Neural crest cell (in vitro differentiated cells): ENCODE data around the gene GABRB1. TPM values are rescaled to one million over a fixed set of nuclear protein-coding genes. Genes with fewer than 3 reads are reported as not detected.
"Not testable (repeated sequence)": the region's sequence is repeated elsewhere in the genome, so short reads cannot be mapped to it uniquely, and the experiment has no call there.

Source experiments
- DNase-seq: peaks from one replicate; pipeline ENCODE4 v3.0.0; 2021; ENCODE audit warnings: low read depth, mixed read lengths, low spot score
- H3K27ac Mint-ChIP-seq: one replicate; pipeline ENCODE4 v1.8.0; 2021; ENCODE audit warnings: mild to moderate bottlenecking, mixed read lengths; ENCODE audit not compliant: unreplicated experiment
- H3K27me3 Mint-ChIP-seq: 2 replicates; pipeline ENCODE4 v1.8.0; 2021; ENCODE audit warnings: low read depth, mild to moderate bottlenecking, mixed read lengths
- H3K36me3 Mint-ChIP-seq: 2 replicates; pipeline ENCODE4 v1.8.0; 2021; ENCODE audit warnings: low read depth, mild to moderate bottlenecking, mixed read lengths
- H3K4me1 Mint-ChIP-seq: 2 replicates; pipeline ENCODE4 v1.8.0; 2021; ENCODE audit warnings: mixed read lengths
- H3K4me3 Mint-ChIP-seq: one replicate; pipeline ENCODE4 v1.8.0; 2021; ENCODE audit warnings: mild to moderate bottlenecking, mixed read lengths
- H3K9me3 Mint-ChIP-seq: 2 replicates; pipeline ENCODE4 v1.8.0; 2021; ENCODE audit warnings: mixed read lengths
- CTCF ChIP-seq: fragments of 200-600 bp; sonication (generic); conservative IDR thresholded peaks from 2 replicates; pipeline ENCODE4 v1.5.0; 2021; ENCODE audit warnings: antibody characterized with exemption, mild to moderate bottlenecking
- total RNA-seq: library from RNA; stranded (reverse); gene quantifications from 2 replicates; pipeline ENCODE4 v1.2.1, GENCODE V29; 2021

Gene GABRB1
- total RNA-seq, 1 donor from 2014 or later = not detected

- H3K4me3 Mint-ChIP-seq = no peak overlapping the region
- H3K9me3 Mint-ChIP-seq = peaks cover 6% of the 10 kb centered on the region
- DNase-seq = no peak
- no peak for TF ChIP-seq CTCF
- no peaks in the 10 kb centered on the region for H3K36me3 Mint-ChIP-seq
- H3K4me1 Mint-ChIP-seq = no peaks in the 10 kb centered on the region
- H3K27me3 Mint-ChIP-seq = peaks cover 8% of the 10 kb centered on the region
- no peak overlapping the region for H3K27ac Mint-ChIP-seq
Observed at GRCh38 chr4:47367761-47368160, 336.4 kb downstream of the GABRB1 start.

GRCh38 chr4:47368211-47368610, 336.8 kb downstream of the GABRB1 start:
- no peak overlapping the region for H3K27ac Mint-ChIP-seq
- TF ChIP-seq CTCF = no peak
- no peak overlapping the region for H3K4me3 Mint-ChIP-seq
- H3K27me3 Mint-ChIP-seq = peaks cover 6% of the 10 kb centered on the region
- peaks cover 8% of the 10 kb centered on the region for H3K9me3 Mint-ChIP-seq
- H3K36me3 Mint-ChIP-seq = no peaks in the 10 kb centered on the region
- DNase-seq = no peak
- H3K4me1 Mint-ChIP-seq = no peaks in the 10 kb centered on the region

- Mint-ChIP-seq H3K27me3 (no peaks in the 10 kb centered on the region), H3K4me1 (no peaks in the 10 kb centered on the region), H3K27ac (no peak overlapping the region), H3K4me3 (no peak overlapping the region), H3K36me3 (peaks cover 5% of the 10 kb centered on the region), H3K9me3 (peaks cover 14% of the 10 kb centered on the region)
- no peak for TF ChIP-seq CTCF
- DNase-seq = no peak
Observed at GRCh38 chr4:47372561-47372960, 341.2 kb downstream of the GABRB1 start.

- H3K27ac Mint-ChIP-seq = peak overlapping the region; percentile 46
- H3K9me3 Mint-ChIP-seq = peaks cover 14% of the 10 kb centered on the region
Observed at GRCh38 chr4:47373174-47373573, 341.8 kb downstream of the GABRB1 start.

GRCh38 chr4:47373709-47374108, 342.3 kb downstream of the GABRB1 start:
- Mint-ChIP-seq H3K4me3 (no peak overlapping the region), H3K27ac (no peak overlapping the region), H3K4me1 (no peaks in the 10 kb centered on the region), H3K27me3 (no peaks in the 10 kb centered on the region), H3K9me3 (peaks cover 14% of the 10 kb centered on the region), H3K36me3 (peaks cover 5% of the 10 kb centered on the region)
- no peak for TF ChIP-seq CTCF
- no peak for DNase-seq

More at GRCh38 chr4:47373174-47373573, 341.8 kb downstream of the GABRB1 start:
- Mint-ChIP-seq H3K27me3 (no peaks in the 10 kb centered on the region), H3K4me1 (no peaks in the 10 kb centered on the region), H3K4me3 (no peak overlapping the region), H3K36me3 (peaks cover 5% of the 10 kb centered on the region)
- no peak for TF ChIP-seq CTCF
- DNase-seq = no peak

- Mint-ChIP-seq H3K4me3 (no peak overlapping the region), H3K4me1 (no peaks in the 10 kb centered on the region), H3K36me3 (peaks cover 5% of the 10 kb centered on the region), H3K9me3 (peaks cover 14% of the 10 kb centered on the region), H3K27ac (no peak overlapping the region), H3K27me3 (no peaks in the 10 kb centered on the region)
- DNase-seq = no peak
- TF ChIP-seq CTCF = no peak
Observed at GRCh38 chr4:47374477-47374876, 343.1 kb downstream of the GABRB1 start.

GRCh38 chr4:47378021-47378530, 346.7 kb downstream of the GABRB1 start:
- not testable (repeated sequence) for H3K27me3 Mint-ChIP-seq, H3K9me3 Mint-ChIP-seq, H3K4me1 Mint-ChIP-seq, H3K36me3 Mint-ChIP-seq, H3K4me3 Mint-ChIP-seq, H3K27ac Mint-ChIP-seq, DNase-seq
